Measurements from ENCODE around the gene PRKAB2.

GRCh38 chr1:147117109-147117508 lies 55.2 kb downstream of the PRKAB2 start:
- TF ChIP-seq CTCF (IDR thresholded peaks at IDR 0.05; ENCODE audit: borderline replicate concordance, extremely low read depth, low read length, poor library complexity, severe bottlenecking) (no peak), EZH2 (IDR thresholded peaks at IDR 0.05; ENCODE audit: borderline replicate concordance, low read depth, low read length, severe bottlenecking) (no peak)
